IMR-90 (cell line): ENCODE data around the gene CITED4. TPM values are rescaled to one million over a fixed set of nuclear protein-coding genes. Genes with fewer than 3 reads are reported as not detected.

ENCODE experiments used
- ATAC-seq: fragments of 200-7000 bp; cut with Tn5 transposase; 2 replicates; pipeline ENCODE4 v1.9.1; 2020; ENCODE audit warnings: low read depth, mild to moderate bottlenecking, moderate library complexity
- BruUV-seq: library from RNA; stranded (reverse); fragments of 400-500 nt; replicated peaks from 2 replicates; lab custom pipeline; 2021; lab: Mats Ljungman, UMichigan
- CTCF ChIA-PET: fragments of 300-600 bp; formaldehyde crosslinking; extraction: SDS; loops from one replicate; lab custom pipeline; 2021; ENCODE audit warnings: antibody characterized with exemption; lab: Yijun Ruan, JAX
- POLR2A ChIA-PET: fragments of 300-600 bp; sonication (Branson Sonifier 250); formaldehyde crosslinking; loops from one replicate; lab custom pipeline; 2022; ENCODE audit warnings: antibody characterized with exemption; ENCODE audit not compliant: unreplicated experiment; lab: Charles Lee
- DNase-seq: peaks from one replicate; pipeline ENCODE4 v3.0.0; 2013
- H2AFZ ChIP-seq: replicated peaks from 2 replicates; pipeline ENCODE3; 2013; ENCODE audit warnings: low read length, mild to moderate bottlenecking; ENCODE audit not compliant: poor library complexity
- H2AK5ac ChIP-seq: 2 replicates; pipeline ENCODE4 v1.6.1; 2013; ENCODE audit warnings: low read depth, low read length, inconsistent platforms
- H2AK9ac ChIP-seq: replicated peaks from 2 replicates; pipeline ENCODE3; 2013; ENCODE audit warnings: mild to moderate bottlenecking, low read depth, low read length, moderate library complexity; ENCODE audit not compliant: poor library complexity
- H2BK120ac ChIP-seq: 2 replicates; pipeline ENCODE4 v1.6.1; 2013; ENCODE audit warnings: low read depth, low read length, inconsistent platforms
- H2BK15ac ChIP-seq: 3 replicates; pipeline ENCODE4 v1.6.1; 2013; ENCODE audit warnings: low read depth, low read length, inconsistent platforms
- H2BK20ac ChIP-seq: 2 replicates; pipeline ENCODE4 v1.6.1; 2013; ENCODE audit warnings: low read depth, mild to moderate bottlenecking, inconsistent platforms, low read length, moderate library complexity
- H2BK5ac ChIP-seq: 2 replicates; pipeline ENCODE4 v1.6.1; 2013; ENCODE audit warnings: mild to moderate bottlenecking, low read depth, low read length, inconsistent platforms; ENCODE audit not compliant: poor library complexity, severe bottlenecking
- H3K14ac ChIP-seq: replicated peaks from 2 replicates; pipeline ENCODE4 v1.6.1; 2013; ENCODE audit warnings: low read depth, low read length, inconsistent platforms
- H3K18ac ChIP-seq: 2 replicates; pipeline ENCODE4 v1.6.1; 2013; ENCODE audit warnings: low read depth, low read length, control low read depth
- H3K23ac ChIP-seq: 2 replicates; pipeline ENCODE4 v1.6.1; 2013; ENCODE audit warnings: low read depth, low read length, inconsistent platforms
- H3K27ac ChIP-seq: 2 replicates; pipeline ENCODE4 v1.5.1; 2013; ENCODE audit warnings: mild to moderate bottlenecking, control low read depth, low read length; ENCODE audit not compliant: insufficient read depth
- H3K27me3 ChIP-seq: 2 replicates; pipeline ENCODE4 v1.6.1; 2013; ENCODE audit warnings: low read length; ENCODE audit not compliant: control insufficient read depth, insufficient read depth
- H3K36me3 ChIP-seq: 2 replicates; pipeline ENCODE4 v1.6.1; 2013; ENCODE audit warnings: low read length, mixed read lengths; ENCODE audit not compliant: control insufficient read depth, insufficient read depth
- H3K4ac ChIP-seq: 2 replicates; pipeline ENCODE4 v1.6.1; 2013; ENCODE audit warnings: low read depth, low read length, inconsistent platforms
- H3K4me1 ChIP-seq: 2 replicates; pipeline ENCODE4 v1.6.1; 2013; ENCODE audit warnings: low read length, mixed read lengths; ENCODE audit not compliant: control insufficient read depth, insufficient read depth
- H3K4me2 ChIP-seq: 2 replicates; pipeline ENCODE4 v1.6.1; 2013; ENCODE audit warnings: low read depth, mild to moderate bottlenecking, control low read depth, low read length, moderate library complexity
- H3K4me3 ChIP-seq: 2 replicates; pipeline ENCODE4 v1.5.1; 2013; ENCODE audit warnings: low read depth, mild to moderate bottlenecking, control low read depth, low read length, moderate library complexity; ENCODE audit not compliant: insufficient read depth
- H3K56ac ChIP-seq: 2 replicates; pipeline ENCODE4 v1.6.1; 2013; ENCODE audit warnings: low read length, inconsistent platforms; ENCODE audit not compliant: insufficient read depth; ENCODE audit errors: extremely low read depth
- H3K79me1 ChIP-seq, 2 experiments: 2 replicates each; pipeline ENCODE4 v1.6.1; 2013; ENCODE audit warnings: low read length in 2 of 2, inconsistent platforms in 1 of 2, low read depth in 1 of 2
- H3K9ac ChIP-seq: 2 replicates; pipeline ENCODE4 v1.6.1; 2013; ENCODE audit warnings: low read depth, low read length, control low read depth
- H3K9me1 ChIP-seq: 2 replicates; pipeline ENCODE4 v1.6.1; 2013; ENCODE audit warnings: low read length, inconsistent platforms; ENCODE audit not compliant: insufficient read depth
- H3K9me3 ChIP-seq: 2 replicates; pipeline ENCODE4 v1.6.1; 2013; ENCODE audit warnings: low read length; ENCODE audit not compliant: control insufficient read depth, insufficient read depth
- H4K20me1 ChIP-seq: 2 replicates; pipeline ENCODE4 v1.6.1; 2013; ENCODE audit warnings: low read length, inconsistent platforms; ENCODE audit not compliant: insufficient read depth
- H4K5ac ChIP-seq: 2 replicates; pipeline ENCODE4 v1.6.1; 2013; ENCODE audit warnings: mild to moderate bottlenecking, low read depth, low read length, control low read depth
- H4K8ac ChIP-seq, 2 experiments: 2 replicates each; pipeline ENCODE4 v1.6.1; 2013; ENCODE audit warnings: low read depth in 2 of 2, low read length in 2 of 2, control low read depth in 1 of 2, inconsistent platforms in 1 of 2
- H4K91ac ChIP-seq: 2 replicates; pipeline ENCODE4 v1.6.1; 2013; ENCODE audit warnings: low read depth, low read length, inconsistent platforms; ENCODE audit not compliant: insufficient read depth
- BHLHE40 ChIP-seq: fragments of 150-350 bp; IDR thresholded peaks from 2 replicates; pipeline ENCODE4 v1.6.1; 2016; ENCODE audit warnings: mild to moderate bottlenecking, low read depth, low read length
- CHD1 ChIP-seq: IDR thresholded peaks from 2 replicates; pipeline ENCODE4 v1.6.1; 2012; ENCODE audit warnings: low read depth, low read length, improper control_type of control experiment
- CTCF ChIP-seq: conservative IDR thresholded peaks from 2 replicates; pipeline ENCODE4 v1.5.1; 2012; ENCODE audit warnings: mild to moderate bottlenecking, low read depth, low read length, improper control_type of control experiment
- MAFK ChIP-seq: IDR thresholded peaks from 2 replicates; pipeline ENCODE4 v1.6.1; 2012; ENCODE audit warnings: low read depth, low read length, improper control_type of control experiment
- MXI1 ChIP-seq: IDR thresholded peaks from 2 replicates; pipeline ENCODE4 v1.6.1; 2012; ENCODE audit warnings: low read depth, mild to moderate bottlenecking, low read length, moderate library complexity, borderline replicate concordance
- NFE2L2 ChIP-seq: fragments of 150-350 bp; IDR thresholded peaks from 2 replicates; pipeline ENCODE4 v1.6.1; 2016; ENCODE audit warnings: low read depth, mild to moderate bottlenecking, low read length
- POLR2A ChIP-seq: IDR thresholded peaks from 2 replicates; pipeline ENCODE4 v1.6.1; 2012; ENCODE audit warnings: mild to moderate bottlenecking, low read depth, low read length
- RAD21 ChIP-seq: IDR thresholded peaks from 2 replicates; pipeline ENCODE4 v1.6.1; 2012; ENCODE audit warnings: low read length, improper control_type of control experiment
- RCOR1 ChIP-seq: IDR thresholded peaks from 2 replicates; pipeline ENCODE4 v1.6.1; 2012; ENCODE audit warnings: mild to moderate bottlenecking, low read length, improper control_type of control experiment; ENCODE audit not compliant: insufficient replicate concordance
- RFX5 ChIP-seq: IDR thresholded peaks from 2 replicates; pipeline ENCODE4 v1.8.0; 2012; ENCODE audit warnings: low read depth, mild to moderate bottlenecking, low read length, moderate library complexity
- SMC3 ChIP-seq: fragments of 150-350 bp; IDR thresholded peaks from 2 replicates; pipeline ENCODE4 v1.6.1; 2016; ENCODE audit warnings: low read depth, mild to moderate bottlenecking, antibody characterized with exemption, low read length, moderate library complexity
- WGBS, 2 experiments: methylation state at CpG; one replicate each; pipeline versions ENCODE4 v1.1.5 to v1.1.7; 2013; ENCODE audit warnings: missing lambda C conversion rate in 2 of 2; ENCODE audit not compliant: insufficient read length in 1 of 2; ENCODE audit errors: extremely low coverage in 2 of 2; 5-methylcytosine and 5-hydroxymethylcytosine counted together
- dilution Hi-C: fragments of 300-500 bp; cut with HindIII; formaldehyde crosslinking; loops from one replicate; pipeline ENCODE4 v1.14.3; 2018; ENCODE audit warnings: low sequenced_read_pairs; ENCODE audit not compliant: unreplicated experiment
- in situ Hi-C: fragments of 300-500 bp; cut with MboI; formaldehyde crosslinking; loops from 3 replicates; pipeline ENCODE4 v1.14.3; 2019; ENCODE audit warnings: low sequenced_read_pairs, inconsistent platforms, mixed read lengths
- intact Hi-C: fragments of 100-400 bp; cut with micrococcal nuclease; formaldehyde crosslinking; loops from 2 replicates; pipeline ENCODE4 v1.10.0; 2022
- polyA plus RNA-seq, 3 experiments: library from polyadenylated mRNA; depleted of rRNA; stranded (reverse); fragments of >200 nt; gene quantifications; 2 replicates each; pipeline ENCODE4 v1.2.3, GENCODE V29; 2012; ENCODE audit warnings: low replicate concordance in 1 of 3
- total RNA-seq: library from RNA; depleted of rRNA; stranded (reverse); fragments of >200 nt; gene quantifications from 2 replicates; pipeline ENCODE4 v1.2.3, GENCODE V29; 2012
- TF ChIP-seq, protein P1 (sequence below): fragments of 150-350 bp; IDR thresholded peaks from 2 replicates; pipeline ENCODE4 v1.6.1; 2017; ENCODE audit warnings: mild to moderate bottlenecking, antibody characterized with exemption, low read length, low read depth
- TF ChIP-seq, protein P2 (sequence below): fragments of 150-350 bp; IDR thresholded peaks from 2 replicates; pipeline ENCODE4 v1.6.1; 2016; ENCODE audit warnings: low read depth, mild to moderate bottlenecking, low read length, moderate library complexity, borderline replicate concordance

CITED4 gene
- total and polyA plus RNA-seq, 2 of the 4 experiments (the other 2 are of a cell fraction), result under 0.01 to 1.6 TPM

GRCh38 chr1:40825996-40826395 lies 36.2 kb downstream of the CITED4 start:
- H3K9ac ChIP-seq, result no peak overlapping the region
- no peak for DNase-seq
- peak overlapping the region; percentile 81; the same call in 1 of the 2 replicates for H2BK120ac ChIP-seq
- peak overlapping the region; percentile 81 for H2AK9ac ChIP-seq
- ChIA-PET CTCF (no interaction called here), POLR2A (no interaction called here)
- TF ChIP-seq POLR2A (no peak), NFE2L2 (no peak), CTCF (no peak), CHD1 (no peak), BHLHE40 (no peak), MAFK (no peak), RAD21 (no peak), MXI1 (no peak), RCOR1 (no peak), SMC3 (no peak), RFX5 (no peak)
- TF ChIP-seq, protein P1, sequence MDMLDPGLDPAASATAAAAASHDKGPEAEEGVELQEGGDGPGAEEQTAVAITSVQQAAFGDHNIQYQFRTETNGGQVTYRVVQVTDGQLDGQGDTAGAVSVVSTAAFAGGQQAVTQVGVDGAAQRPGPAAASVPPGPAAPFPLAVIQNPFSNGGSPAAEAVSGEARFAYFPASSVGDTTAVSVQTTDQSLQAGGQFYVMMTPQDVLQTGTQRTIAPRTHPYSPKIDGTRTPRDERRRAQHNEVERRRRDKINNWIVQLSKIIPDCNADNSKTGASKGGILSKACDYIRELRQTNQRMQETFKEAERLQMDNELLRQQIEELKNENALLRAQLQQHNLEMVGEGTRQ, result no peak
- TF ChIP-seq, protein P2, sequence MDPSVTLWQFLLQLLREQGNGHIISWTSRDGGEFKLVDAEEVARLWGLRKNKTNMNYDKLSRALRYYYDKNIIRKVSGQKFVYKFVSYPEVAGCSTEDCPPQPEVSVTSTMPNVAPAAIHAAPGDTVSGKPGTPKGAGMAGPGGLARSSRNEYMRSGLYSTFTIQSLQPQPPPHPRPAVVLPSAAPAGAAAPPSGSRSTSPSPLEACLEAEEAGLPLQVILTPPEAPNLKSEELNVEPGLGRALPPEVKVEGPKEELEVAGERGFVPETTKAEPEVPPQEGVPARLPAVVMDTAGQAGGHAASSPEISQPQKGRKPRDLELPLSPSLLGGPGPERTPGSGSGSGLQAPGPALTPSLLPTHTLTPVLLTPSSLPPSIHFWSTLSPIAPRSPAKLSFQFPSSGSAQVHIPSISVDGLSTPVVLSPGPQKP, result no peak
- no peak overlapping the region for H2AFZ ChIP-seq
- no peak overlapping the region for H2BK5ac ChIP-seq
- H3K9me3 ChIP-seq, result no peaks in the 10 kb centered on the region
- H2AK5ac ChIP-seq, result no peak overlapping the region
- H3K27ac ChIP-seq, result no peak overlapping the region
- H3K56ac ChIP-seq, result no peak overlapping the region
- intact Hi-C loops (no loop called here), in situ Hi-C loops (no loop called here), dilution Hi-C loops (no loop called here)
- no peak overlapping the region; the same call in 1 of the 2 replicates for H4K5ac ChIP-seq
- no peak overlapping the region for H3K23ac ChIP-seq
- peaks cover 16% of the 10 kb centered on the region for H3K9me1 ChIP-seq
- BruUV-seq, result no TSS peak
- no peaks in the 10 kb centered on the region for H4K20me1 ChIP-seq
- peaks cover 11% of the 10 kb centered on the region for H3K4me1 ChIP-seq
- H3K4me2 ChIP-seq, result no peak overlapping the region
- H3K14ac ChIP-seq, result no peak overlapping the region
- H3K18ac ChIP-seq, result no peak overlapping the region
- H4K8ac ChIP-seq, result no peak overlapping the region; a peak in 1 of 4 replicates
- H3K36me3 ChIP-seq, result no peaks in the 10 kb centered on the region
- WGBS, 2 experiments, result no CpG with 5 or more reads among the region's 5 CpGs
- H3K4me3 ChIP-seq, result no peak overlapping the region
- H2BK20ac ChIP-seq, result 0 out of 2 replicates have a peak overlapping the region, but pooled peaks have one; percentile 71
- no peak for ATAC-seq
- H3K79me1 ChIP-seq, result no peaks in the 10 kb centered on the region
- peak overlapping the region; percentile 3; the same call in 1 of the 3 replicates for H2BK15ac ChIP-seq
- no peaks in the 10 kb centered on the region; the same call in 1 of the 2 replicates for H3K27me3 ChIP-seq
- H3K4ac ChIP-seq, result peak overlapping the region; percentile 85; the same call in 1 of the 2 replicates
- H4K91ac ChIP-seq, result 0 out of 2 replicates have a peak overlapping the region, but pooled peaks have one; percentile 23
